ENCODE data around the gene PLXNB2. TPM values are rescaled to one million over a fixed set of nuclear protein-coding genes. Genes with fewer than 3 reads are reported as not detected.

PLXNB2 gene
- total and polyA plus RNA-seq, 2 of the 4 experiments (the other 2 are of a cell fraction), result 73.1 to 202 TPM

- H2BK15ac ChIP-seq (ENCODE audit: low read depth, low read length), result no peak overlapping the region
- no peak for TF ChIP-seq MAZ (IDR thresholded peaks at IDR 0.05; ENCODE audit: borderline replicate concordance, low read depth, low read length)
- no peak for TF ChIP-seq CHD1 (IDR thresholded peaks at IDR 0.05; ENCODE audit: low read depth, low read length)
- TF ChIP-seq FOS (IDR thresholded peaks at IDR 0.05; ENCODE audit: low read depth, low read length), result no peak
- no peak for TF ChIP-seq RFX5 (IDR thresholded peaks at IDR 0.05; ENCODE audit: low read depth, low read length)
- TF ChIP-seq NFE2L2 (IDR thresholded peaks at IDR 0.05; ENCODE audit: low read depth, low read length), result no peak
- no peak for TF ChIP-seq MXI1 (IDR thresholded peaks at IDR 0.05; ENCODE audit: borderline replicate concordance, low read depth, low read length)
- TF ChIP-seq CTCF (conservative IDR thresholded peaks at IDR 0.05; ENCODE audit: low read depth, low read length), result no peak
- no peak for TF ChIP-seq CEBPB (IDR thresholded peaks at IDR 0.05; ENCODE audit: low read depth, low read length)
- no peak for TF ChIP-seq RCOR1 (IDR thresholded peaks at IDR 0.05; ENCODE audit: insufficient replicate concordance, low read length)
- no peak for TF ChIP-seq RAD21 (IDR thresholded peaks at IDR 0.05; ENCODE audit: low read length)
- peak overlapping the region; percentile 26; the same call in 1 of the 2 replicates for H4K91ac ChIP-seq (ENCODE audit: insufficient read depth, low read depth, low read length)
- H2BK5ac ChIP-seq (ENCODE audit: low read depth, low read length, poor library complexity, severe bottlenecking), result peak overlapping the region; percentile 72
- peak overlapping the region; percentile 65 for H3K4ac ChIP-seq (ENCODE audit: low read depth, low read length)
- peaks cover 5% of the 10 kb centered on the region; the same call in 1 of the 2 replicates for H3K4me1 ChIP-seq (ENCODE audit: control insufficient read depth, insufficient read depth, low read length)
- no TSS peak for BruUV-seq (replicated peaks)
- H2BK120ac ChIP-seq (ENCODE audit: low read depth, low read length), result no peak overlapping the region
- H2AFZ ChIP-seq (replicated peaks; ENCODE audit: low read length, poor library complexity), result peak overlapping the region; percentile 91
- H3K9me1 ChIP-seq (ENCODE audit: insufficient read depth, low read length), result peaks cover 34% of the 10 kb centered on the region
- ATAC-seq (ENCODE audit: low read depth), result no peak
- no peaks in the 10 kb centered on the region for H3K27me3 ChIP-seq (ENCODE audit: control insufficient read depth, insufficient read depth, low read length)
- ChIA-PET CTCF (no interaction called here), POLR2A (ENCODE audit: unreplicated experiment) (no interaction called here)
- dilution Hi-C loops (cut with HindIII; ENCODE audit: low sequenced_read_pairs, unreplicated experiment) (no loop called here), intact Hi-C loops (cut with micrococcal nuclease) (no loop called here), in situ Hi-C loops (cut with MboI; ENCODE audit: low sequenced_read_pairs) (no loop called here)
- H4K5ac ChIP-seq (ENCODE audit: low read depth, low read length), result peak overlapping the region; percentile 25; the same call in 1 of the 2 replicates
- H2AK9ac ChIP-seq (replicated peaks; ENCODE audit: low read depth, low read length, poor library complexity), result peak overlapping the region; percentile 95
- peak overlapping the region; percentile 57 for H3K4me3 ChIP-seq (ENCODE audit: insufficient read depth, low read depth, low read length)
- H3K4me2 ChIP-seq (ENCODE audit: low read depth, low read length), result peak overlapping the region; percentile 63
- H3K56ac ChIP-seq (ENCODE audit: extremely low read depth, insufficient read depth, low read length), result peak overlapping the region; percentile 51; the same call in 1 of the 2 replicates
- 0% methylated on average over 1 of the region's 9 CpGs; no CpG with 5 or more reads in 1 of the 2 experiments for WGBS, 2 experiments (ENCODE audit: extremely low coverage in 2 of 2, insufficient read length in 1 of 2)
- H2AK5ac ChIP-seq (ENCODE audit: low read depth, low read length), result 0 out of 2 replicates have a peak overlapping the region, but pooled peaks have one; percentile 28
- peak overlapping the region; percentile 92 for H3K9ac ChIP-seq (ENCODE audit: low read depth, low read length)
- H2BK20ac ChIP-seq (ENCODE audit: low read depth, low read length), result no peak overlapping the region
- H4K20me1 ChIP-seq (ENCODE audit: insufficient read depth, low read length), result peaks cover 30% of the 10 kb centered on the region
- no peaks in the 10 kb centered on the region for H3K9me3 ChIP-seq (ENCODE audit: control insufficient read depth, insufficient read depth, low read length)
- H3K79me1 ChIP-seq (ENCODE audit: low read depth in 1 of 2, low read length in 2 of 2), result peaks cover 11 to 47% of the 10 kb centered on the region in 2 experiments
- H3K23ac ChIP-seq (ENCODE audit: low read depth, low read length), result peak overlapping the region; percentile 85; the same call in 1 of the 2 replicates
- no peak overlapping the region; the same call in 1 of the 2 replicates for H3K18ac ChIP-seq (ENCODE audit: low read depth, low read length)
- peaks cover 7% of the 10 kb centered on the region for H3K36me3 ChIP-seq (ENCODE audit: control insufficient read depth, insufficient read depth, low read length)
- H4K8ac ChIP-seq (ENCODE audit: low read depth in 2 of 2, low read length in 2 of 2), result peak overlapping the region in 1 of 2 experiments; percentile 84; a peak in 1 of 4 replicates
- peak overlapping the region; percentile 89 for H3K14ac ChIP-seq (replicated peaks; ENCODE audit: low read depth, low read length)
- no peak for DNase-seq
- H3K27ac ChIP-seq (ENCODE audit: insufficient read depth, low read length), result peak overlapping the region; percentile 74
These were observed 36.1 kb upstream of the PLXNB2 start for GRCh38 chr22:50343541-50343935.
